GM21529 (cell line): ENCODE results near the gene EDA.

Experiments
- ATAC-seq: cut with Tn5 transposase; IDR thresholded peaks from one replicate; pipeline ENCODE4 v1.9.1; 2021; ENCODE audit not compliant: unreplicated experiment

Gene EDA

GRCh38 chrX:70022616-70023015 is 406.7 kb downstream of the EDA start:
- ATAC-seq, result no peak

DNA sequence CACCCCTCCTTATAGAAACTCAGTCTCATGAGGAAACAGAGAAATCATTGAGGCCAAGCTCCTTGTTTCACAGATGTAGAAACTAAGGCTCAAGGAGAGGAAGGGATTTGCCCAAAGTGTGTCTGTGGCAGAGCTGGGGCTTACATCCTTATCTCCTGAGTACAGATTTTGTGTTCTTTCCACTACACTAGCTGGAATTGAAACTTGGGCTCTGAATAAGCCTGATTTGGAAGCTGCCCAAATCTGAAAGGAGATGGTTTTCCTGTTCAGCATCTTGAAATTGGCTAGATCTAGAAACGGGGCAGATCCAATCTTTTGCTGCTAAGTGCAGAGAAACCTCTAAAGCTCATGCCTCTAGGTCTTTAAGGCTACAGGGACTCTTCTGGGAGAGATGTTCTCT is 409.6 kb downstream of the EDA start:
- no peak for ATAC-seq

- ATAC-seq, result no peak
Measured at GRCh38 chrX:70026112-70026850, 410.4 kb downstream of the EDA start.

DNA sequence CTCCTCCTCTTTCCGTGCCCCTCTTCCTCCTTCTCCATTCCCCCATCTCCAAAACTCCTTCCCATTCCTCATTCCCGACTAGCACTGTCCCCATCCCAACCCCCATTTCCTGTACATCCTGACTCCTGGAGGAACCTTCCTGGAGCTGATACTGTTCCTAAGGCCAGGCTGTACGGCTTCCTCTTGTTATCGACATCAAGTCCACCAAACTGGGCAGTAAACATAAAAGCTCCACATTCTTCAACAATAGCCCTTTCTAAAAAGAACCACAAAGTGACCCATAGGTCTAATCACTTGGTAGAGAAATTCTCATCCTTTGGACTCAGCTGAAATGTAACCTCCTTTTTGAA is 410.9 kb downstream of the EDA start:
- no peak for ATAC-seq

DNA sequence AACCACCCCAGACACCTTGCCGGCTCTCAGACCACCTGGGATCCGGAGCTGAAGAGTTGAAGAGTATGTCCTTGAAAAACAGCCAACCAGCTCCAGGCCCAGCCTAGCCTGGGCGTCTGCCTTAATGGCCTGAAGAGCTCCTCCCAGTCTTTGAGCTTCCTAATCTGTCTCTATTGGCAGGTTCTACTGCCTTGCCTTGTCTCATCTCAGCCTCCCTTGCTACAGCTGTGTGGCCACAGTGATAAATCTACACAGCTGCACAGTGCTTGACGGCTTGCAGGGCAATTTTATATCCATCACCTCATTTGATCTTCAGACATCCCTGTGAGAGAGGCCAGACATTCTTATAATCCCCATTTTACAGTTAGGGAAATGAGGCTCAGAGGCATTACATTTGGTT is 413.9 kb downstream of the EDA start:
- ATAC-seq, result no peak

DNA sequence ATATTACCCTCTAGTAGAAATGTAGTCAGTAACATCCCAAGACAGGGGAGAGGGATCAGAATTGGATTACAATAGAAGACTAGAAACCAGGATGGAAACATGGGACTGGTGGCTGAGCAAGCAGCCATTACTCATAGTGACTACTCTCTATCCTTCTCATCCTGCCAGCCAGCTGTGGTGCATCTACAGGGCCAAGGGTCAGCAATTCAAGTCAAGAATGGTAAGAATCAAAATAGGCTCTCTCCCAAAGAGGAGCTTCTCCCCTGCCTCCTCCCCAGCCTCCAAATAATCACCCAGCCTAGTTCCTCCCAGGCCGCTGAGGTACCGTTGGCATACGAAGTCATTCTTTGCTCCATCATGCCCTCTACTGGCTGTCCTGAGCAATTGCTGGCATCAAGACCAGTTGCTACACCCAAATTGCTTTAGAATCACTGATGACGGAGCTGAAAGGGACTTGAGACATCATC is 414.4 kb downstream of the EDA start:
- ATAC-seq, result peak; percentile 69

GRCh38 chrX:70032792-70033191 is 416.9 kb downstream of the EDA start:
- no peak for ATAC-seq

DNA sequence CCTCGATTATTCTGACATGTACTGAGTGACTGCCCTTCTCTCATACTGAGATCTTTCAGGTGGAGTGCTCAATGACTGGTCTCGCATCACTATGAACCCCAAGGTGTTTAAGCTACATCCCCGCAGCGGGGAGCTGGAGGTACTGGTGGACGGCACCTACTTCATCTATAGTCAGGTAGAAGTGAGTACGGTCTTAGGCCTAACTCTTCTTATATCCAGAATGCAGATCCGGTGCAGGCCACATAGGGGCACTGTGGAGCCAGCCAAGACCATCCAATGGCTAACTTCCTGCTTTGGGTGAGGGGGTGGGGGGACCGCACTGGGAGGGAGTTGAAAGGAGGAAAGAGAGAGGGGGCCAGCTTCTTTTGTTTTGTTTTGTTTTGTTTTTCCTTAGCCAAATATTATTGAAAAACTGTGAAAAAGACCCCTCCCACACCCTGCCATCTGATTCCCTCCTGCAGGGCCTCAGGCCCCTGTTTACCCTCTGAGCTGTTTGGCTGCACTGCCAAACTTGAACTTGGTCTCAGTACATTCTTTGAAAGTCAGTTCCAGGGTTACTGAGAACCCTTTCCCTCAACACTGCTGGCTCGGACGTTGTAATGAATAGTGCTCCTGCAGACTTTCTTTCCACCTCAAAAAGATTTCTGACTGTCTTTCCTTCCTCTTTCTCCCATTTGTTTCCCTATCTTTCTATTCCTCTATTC is 417.6 kb downstream of the EDA start:
- ATAC-seq, result peak; percentile 77

- ATAC-seq, result no peak
Measured at GRCh38 chrX:70034646-70035045, 418.7 kb downstream of the EDA start.

DNA sequence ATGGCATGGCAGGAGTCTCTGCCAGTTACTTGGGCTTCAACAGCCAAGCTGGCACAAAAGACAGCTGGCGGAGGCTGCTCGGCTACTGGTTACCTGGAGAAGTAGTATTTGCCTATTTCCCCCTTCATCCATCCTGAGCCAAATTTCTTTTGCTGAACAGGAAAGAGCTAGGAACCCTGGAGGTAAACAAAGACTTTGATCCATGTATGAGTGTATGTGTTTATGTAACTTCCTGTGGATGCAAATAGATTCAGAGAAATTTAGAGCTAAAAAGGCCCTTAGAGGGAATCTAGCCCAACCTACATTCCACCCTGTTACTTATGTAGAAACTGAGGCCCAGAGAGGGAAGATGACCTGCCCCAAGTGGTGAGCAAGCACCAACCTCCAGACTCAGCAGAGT is 422.6 kb downstream of the EDA start:
- ATAC-seq, result no peak

DNA sequence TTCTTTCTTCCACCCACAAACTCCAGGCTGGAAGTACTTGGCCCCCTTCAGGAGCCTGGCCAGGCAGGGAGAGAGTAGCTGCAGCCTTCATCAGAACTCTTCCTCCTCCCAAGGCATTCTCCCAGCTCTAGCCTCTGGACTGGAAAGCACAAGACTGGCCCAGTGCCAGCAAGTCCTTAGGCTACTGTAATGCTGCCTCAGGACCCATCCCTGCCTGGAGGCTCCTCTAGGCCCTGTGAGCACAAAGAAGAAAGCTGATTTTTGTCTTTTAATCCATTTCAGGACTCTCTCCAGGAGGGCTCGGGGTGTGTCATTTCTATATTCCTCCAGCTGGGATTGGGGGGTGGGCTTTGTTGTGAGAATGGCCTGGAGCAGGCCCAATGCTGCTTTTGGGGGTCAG is 423.0 kb downstream of the EDA start:
- no peak for ATAC-seq

GRCh38 chrX:70039758-70040157 is 423.8 kb downstream of the EDA start:
- ATAC-seq, result no peak

GRCh38 chrX:70041993-70042392 is 426.1 kb downstream of the EDA start:
- no peak for ATAC-seq

GRCh38 chrX:70042399-70043371 is 426.8 kb downstream of the EDA start:
- no peak for ATAC-seq

- ATAC-seq, result no peak
Measured at GRCh38 chrX:70043685-70044084, 427.8 kb downstream of the EDA start.

DNA sequence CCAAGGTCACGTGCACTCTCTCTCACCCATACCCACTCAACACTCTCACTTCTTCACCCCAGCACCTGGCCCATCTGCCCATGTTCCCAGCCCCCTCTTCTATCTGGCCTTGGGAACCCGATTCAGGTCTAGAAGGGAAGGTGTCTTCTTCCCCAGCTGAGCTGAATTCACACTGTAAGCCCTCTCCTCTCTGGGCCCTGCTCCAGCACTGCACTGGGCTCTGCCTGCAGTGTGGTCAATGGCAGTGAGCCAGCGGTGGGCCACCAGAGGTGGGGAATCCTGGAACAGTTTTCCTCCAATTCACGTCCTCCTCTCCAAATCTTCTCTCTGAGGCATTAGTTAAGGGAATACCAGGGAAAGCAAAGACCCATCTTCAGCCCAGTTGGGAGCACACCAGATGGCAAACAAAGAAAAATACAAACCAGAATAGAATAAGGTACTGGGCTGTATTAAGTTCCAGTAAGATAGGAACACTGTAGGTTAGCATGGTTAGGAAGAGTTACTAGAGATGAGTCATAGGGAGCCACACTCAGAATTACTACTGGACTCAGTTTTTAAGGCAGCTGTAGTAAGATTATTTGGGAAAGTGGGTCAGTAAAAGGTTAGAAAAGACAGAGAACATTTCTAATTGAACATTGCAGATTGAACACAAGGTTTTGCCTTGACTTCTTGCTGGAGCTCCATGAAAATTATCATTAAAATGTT is 428.8 kb downstream of the EDA start:
- ATAC-seq, result no peak

- no peak for ATAC-seq
Measured at GRCh38 chrX:70046978-70047377, 431.1 kb downstream of the EDA start.

DNA sequence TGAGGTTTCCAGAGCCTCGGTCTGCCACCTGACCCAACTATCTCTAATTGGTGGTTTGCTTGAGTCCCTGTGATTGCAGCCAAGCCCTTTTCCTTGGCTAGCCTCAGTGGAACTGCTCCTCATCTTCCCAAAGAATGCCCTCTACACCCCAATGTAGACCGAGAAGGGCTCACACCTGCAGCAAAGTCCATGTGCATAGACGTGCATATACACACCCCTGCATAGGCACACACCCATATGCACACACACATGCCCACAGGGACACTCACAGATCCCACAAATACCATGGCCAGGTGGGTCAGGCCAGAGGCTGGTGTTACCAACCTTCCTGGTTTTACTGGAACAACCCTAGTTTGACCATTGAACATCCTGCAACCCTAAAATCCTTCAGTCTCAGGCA is 433.5 kb downstream of the EDA start:
- no peak for ATAC-seq

GRCh38 chrX:70049925-70050324 is 434.0 kb downstream of the EDA start, which contains the start of gene AWAT2:
AWAT2 (minus strand) TSS chrX:70049938; CDS start chrX:70049932, 6 bp downstream.
- ATAC-seq, result no peak

DNA sequence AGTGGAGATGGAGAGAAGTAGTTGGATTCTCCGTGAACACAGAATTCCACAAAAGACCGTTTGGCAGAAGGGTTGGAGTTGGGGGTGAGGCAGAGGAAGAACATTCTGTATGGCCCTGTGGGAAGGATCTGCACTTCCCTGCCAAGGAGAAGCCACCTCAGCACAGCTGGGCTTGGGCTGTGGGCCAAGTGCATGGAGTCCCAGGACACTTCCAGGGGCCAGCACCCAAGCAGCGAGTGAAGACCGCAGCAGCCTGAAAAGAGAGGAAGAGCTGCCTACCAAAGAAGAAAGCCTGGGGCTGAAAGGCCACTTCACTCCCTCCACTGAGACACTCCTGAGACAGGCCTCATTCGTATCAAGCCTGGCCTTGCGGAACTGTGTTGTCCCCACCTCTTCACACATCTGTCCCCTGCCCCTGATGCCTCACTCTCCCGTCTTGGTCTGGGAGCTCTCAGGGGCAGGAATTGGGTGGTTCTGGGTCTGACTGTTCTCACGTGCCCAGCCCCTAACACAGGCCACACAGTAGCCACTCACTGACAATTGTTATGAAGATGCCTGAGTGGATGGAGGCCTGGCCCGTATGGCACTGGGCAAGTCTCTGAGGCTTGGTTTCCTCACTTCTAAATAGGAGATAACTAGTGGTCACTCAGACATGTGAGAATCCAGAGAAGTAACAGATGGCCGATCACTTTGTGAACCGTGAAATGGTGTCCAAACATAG is 437.1 kb downstream of the EDA start:
- no peak for ATAC-seq
